KMS-11 (cell line): ENCODE measurements around the gene CPPED1.

ENCODE experiments used
- H2AFZ ChIP-seq: fragments of 200-600 bp; sonication (generic); 2 replicates; pipeline ENCODE4 v1.6.1; 2016; ENCODE audit warnings: antibody characterized with exemption, mixed run types, low read depth
- H3K27ac ChIP-seq: fragments of 200-600 bp; sonication (generic); 2 replicates; pipeline ENCODE4 v1.6.1; 2016; ENCODE audit warnings: mild to moderate bottlenecking, mixed run types
- H3K27me3 ChIP-seq: fragments of 200-600 bp; sonication (generic); 2 replicates; pipeline ENCODE4 v1.6.1; 2017; ENCODE audit warnings: mild to moderate bottlenecking, low read depth, mixed run types, moderate library complexity; ENCODE audit not compliant: insufficient read depth
- H3K36me3 ChIP-seq: fragments of 200-600 bp; sonication (generic); 2 replicates; pipeline ENCODE4 v1.6.1; 2017; ENCODE audit warnings: mild to moderate bottlenecking, mixed run types; ENCODE audit not compliant: insufficient read depth
- H3K4me1 ChIP-seq: fragments of 200-600 bp; sonication (generic); 2 replicates; pipeline ENCODE4 v1.6.1; 2016; ENCODE audit warnings: mild to moderate bottlenecking, low read depth, mixed run types; ENCODE audit not compliant: poor library complexity, severe bottlenecking
- H3K4me2 ChIP-seq: fragments of 200-600 bp; sonication (generic); 2 replicates; pipeline ENCODE4 v1.7.0; 2016; ENCODE audit warnings: mild to moderate bottlenecking, mixed run types
- H3K4me3 ChIP-seq: fragments of 200-600 bp; sonication (generic); IDR thresholded peaks from 2 replicates; pipeline ENCODE4 v1.6.1; 2017; ENCODE audit warnings: low read depth, low read length, mixed read lengths; ENCODE audit not compliant: insufficient read depth
- H3K79me2 ChIP-seq: fragments of 200-600 bp; sonication (generic); 2 replicates; pipeline ENCODE4 v1.6.1; 2016; ENCODE audit warnings: low read depth, mixed run types; ENCODE audit not compliant: insufficient read depth
- H3K9ac ChIP-seq: fragments of 200-600 bp; sonication (generic); 2 replicates; pipeline ENCODE4 v1.6.1; 2016; ENCODE audit warnings: mild to moderate bottlenecking, mixed run types
- H4K20me1 ChIP-seq: fragments of 200-600 bp; sonication (generic); 2 replicates; pipeline ENCODE4 v1.6.1; 2016; ENCODE audit warnings: mild to moderate bottlenecking, mixed run types; ENCODE audit not compliant: insufficient read depth
- CTCF ChIP-seq: fragments of 200-600 bp; sonication (generic); conservative IDR thresholded peaks from 2 replicates; pipeline ENCODE4 v1.6.1; 2017; ENCODE audit warnings: low read depth, mild to moderate bottlenecking, antibody characterized with exemption, low read length, moderate library complexity, mixed read lengths

CPPED1 gene

GRCh38 chr16:12637002-12637401 is 166.7 kb downstream of the CPPED1 start:
- Histone ChIP-seq H3K27me3 (no peaks in the 10 kb centered on the region), H3K79me2 (no peaks in the 10 kb centered on the region), H4K20me1 (no peaks in the 10 kb centered on the region), H3K9ac (no peak overlapping the region), H3K4me1 (no peaks in the 10 kb centered on the region), H3K4me2 (no peak overlapping the region), H3K36me3 (no peaks in the 10 kb centered on the region), H3K4me3 (no peak overlapping the region), H2AFZ (no peak overlapping the region), H3K27ac (no peak overlapping the region)
- TF ChIP-seq CTCF, result no peak

GRCh38 chr16:12629271-12629670 is 174.4 kb downstream of the CPPED1 start:
- Histone ChIP-seq H2AFZ (no peak overlapping the region), H3K9ac (no peak overlapping the region), H3K4me3 (no peak overlapping the region), H3K79me2 (no peaks in the 10 kb centered on the region), H3K36me3 (no peaks in the 10 kb centered on the region), H4K20me1 (no peaks in the 10 kb centered on the region), H3K4me1 (no peaks in the 10 kb centered on the region), H3K27ac (no peak overlapping the region), H3K4me2 (no peak overlapping the region), H3K27me3 (no peaks in the 10 kb centered on the region)
- TF ChIP-seq CTCF, result no peak

- TF ChIP-seq CTCF, result no peak
- H4K20me1 ChIP-seq, result no peaks in the 10 kb centered on the region
- H3K79me2 ChIP-seq, result no peaks in the 10 kb centered on the region
- no peaks in the 10 kb centered on the region for H3K27me3 ChIP-seq
- no peak overlapping the region for H3K4me3 ChIP-seq
- no peak overlapping the region for H3K4me2 ChIP-seq
- no peaks in the 10 kb centered on the region for H3K4me1 ChIP-seq
- H3K27ac ChIP-seq, result no peak overlapping the region
- H2AFZ ChIP-seq, result no peak overlapping the region
- no peaks in the 10 kb centered on the region for H3K36me3 ChIP-seq
- no peak overlapping the region for H3K9ac ChIP-seq
Measured at GRCh38 chr16:12628536-12628935, 175.2 kb downstream of the CPPED1 start.

GRCh38 chr16:12627394-12627793 is 176.3 kb downstream of the CPPED1 start:
- H3K36me3 ChIP-seq, result no peaks in the 10 kb centered on the region
- no peaks in the 10 kb centered on the region for H3K27me3 ChIP-seq
- no peak overlapping the region for H2AFZ ChIP-seq
- H3K9ac ChIP-seq, result no peak overlapping the region
- no peak overlapping the region for H3K4me2 ChIP-seq
- H3K4me1 ChIP-seq, result no peaks in the 10 kb centered on the region
- no peak overlapping the region for H3K4me3 ChIP-seq
- no peaks in the 10 kb centered on the region for H4K20me1 ChIP-seq
- no peaks in the 10 kb centered on the region for H3K79me2 ChIP-seq
- H3K27ac ChIP-seq, result no peak overlapping the region
- TF ChIP-seq CTCF, result no peak

GRCh38 chr16:12626411-12626810 is 177.3 kb downstream of the CPPED1 start:
- Histone ChIP-seq H3K36me3 (no peaks in the 10 kb centered on the region), H3K27ac (no peak overlapping the region), H3K4me1 (no peaks in the 10 kb centered on the region), H3K9ac (no peak overlapping the region), H3K27me3 (no peaks in the 10 kb centered on the region), H3K79me2 (no peaks in the 10 kb centered on the region), H3K4me2 (no peak overlapping the region), H3K4me3 (no peak overlapping the region), H2AFZ (no peak overlapping the region), H4K20me1 (no peaks in the 10 kb centered on the region)
- TF ChIP-seq CTCF, result no peak
